SK-N-SH (cell line): Measurements from ENCODE around the gene SHISA8. TPM values are rescaled to one million over a fixed set of nuclear protein-coding genes. Genes with fewer than 3 reads are reported as not detected.

Experiments used
- CTCF ChIA-PET: fragments of 300-600, 350-600 bp; formaldehyde crosslinking; extraction: SDS; loops from one replicate; lab custom pipeline; 2021; lab: Yijun Ruan, JAX
- POLR2A ChIA-PET: fragments of 350-600 bp; sonication (Branson Sonifier 250); formaldehyde crosslinking; extraction: SDS; loops from one replicate; lab custom pipeline; 2020; ENCODE audit warnings: antibody characterized with exemption, inconsistent platforms; lab: Yijun Ruan, JAX
- DNase-seq: peaks from one replicate; pipeline ENCODE4 v3.0.0; 2012
- H2AFZ ChIP-seq: fragments of 200-600 bp; sonication (generic); 2 replicates; pipeline ENCODE4 v1.8.1; 2016; ENCODE audit warnings: antibody characterized with exemption, mild to moderate bottlenecking, low read depth
- H3F3A ChIP-seq: fragments of 200-600 bp; sonication (generic); replicated peaks from 2 replicates; pipeline ENCODE3; 2016; ENCODE audit warnings: antibody characterized with exemption, mild to moderate bottlenecking; ENCODE audit not compliant: insufficient read depth
- H3K27ac ChIP-seq, 2 experiments: fragments of 200-500 bp in 1 of 2; fragments of 200-600 bp in 1 of 2; sonication (Bioruptor generic) in 1 of 2; sonication (generic), shearing (Covaris generic) in 1 of 2; 2 replicates each; pipeline versions ENCODE4 v1.5.1 to v1.6.1; 2014 to 2016; ENCODE audit warnings: low read depth in 2 of 2, inconsistent platforms in 1 of 2, low read length in 1 of 2, mild to moderate bottlenecking in 1 of 2, mixed read lengths in 1 of 2
- H3K27me3 ChIP-seq: fragments of 200-600 bp; sonication (generic), shearing (Covaris generic); 2 replicates; pipeline ENCODE4 v1.6.1; 2016; ENCODE audit warnings: mixed run types; ENCODE audit not compliant: insufficient read depth
- H3K36me3 ChIP-seq, 2 experiments: fragments of 200-500 bp in 1 of 2; fragments of 200-600 bp in 1 of 2; sonication (Bioruptor generic) in 1 of 2; sonication (generic) in 1 of 2; replicated peaks in 1 of 2; 2 replicates each; pipeline versions ENCODE3 to v1.5.1; 2014 to 2016; ENCODE audit warnings: low read length in 1 of 2, mild to moderate bottlenecking in 1 of 2; ENCODE audit not compliant: insufficient read depth in 2 of 2, control insufficient read depth in 1 of 2
- H3K4me1 ChIP-seq, 2 experiments: fragments of 200-500 bp in 1 of 2; fragments of 200-600 bp in 1 of 2; sonication (Bioruptor generic) in 1 of 2; sonication (generic), shearing (Covaris generic) in 1 of 2; 2 replicates each; pipeline versions ENCODE4 v1.5.1 to v1.6.1; 2014 to 2016; ENCODE audit warnings: low read depth in 1 of 2, low read length in 1 of 2, mixed run types in 1 of 2; ENCODE audit not compliant: insufficient read depth in 2 of 2, control insufficient read depth in 1 of 2
- H3K4me2 ChIP-seq: fragments of 200-600 bp; sonication (generic), shearing (Covaris generic); 2 replicates; pipeline ENCODE4 v1.6.1; 2017; ENCODE audit warnings: mixed run types
- H3K4me3 ChIP-seq, 2 experiments: fragments of 200-500 bp in 1 of 2; fragments of 200-600 bp in 1 of 2; sonication (Bioruptor generic) in 1 of 2; sonication (generic), shearing (Covaris generic) in 1 of 2; 2 replicates each; pipeline versions ENCODE4 v1.5.1 to v1.8.1; 2014 to 2016; ENCODE audit warnings: low read depth in 2 of 2, inconsistent platforms in 1 of 2, low read length in 1 of 2, mild to moderate bottlenecking in 1 of 2, mixed read lengths in 1 of 2, moderate library complexity in 1 of 2
- H3K79me2 ChIP-seq: fragments of 200-600 bp; sonication (generic); 2 replicates; pipeline ENCODE4 v1.8.1; 2017; ENCODE audit warnings: mild to moderate bottlenecking; ENCODE audit not compliant: insufficient read depth
- H3K9ac ChIP-seq: fragments of 200-600 bp; sonication (generic); 2 replicates; pipeline ENCODE4 v1.6.1; 2017; ENCODE audit warnings: mixed run types
- H3K9me2 ChIP-seq: fragments of 200-600 bp; sonication (generic); 2 replicates; pipeline ENCODE4 v1.6.1; 2017; ENCODE audit warnings: mixed run types
- H3K9me3 ChIP-seq: fragments of 200-600 bp; sonication (generic); 2 replicates; pipeline ENCODE4 v1.6.1; 2017; ENCODE audit warnings: mixed run types, mild to moderate bottlenecking, moderate library complexity
- H4K20me1 ChIP-seq: fragments of 200-600 bp; sonication (generic); 2 replicates; pipeline ENCODE4 v1.6.1; 2017; ENCODE audit warnings: mild to moderate bottlenecking, mixed run types; ENCODE audit not compliant: insufficient read depth
- CTCF ChIP-seq: fragments of 200-600 bp; sonication (generic); IDR thresholded peaks from 2 replicates; pipeline ENCODE4 v1.6.1; 2017; ENCODE audit warnings: antibody characterized with exemption, mild to moderate bottlenecking, moderate library complexity
- ELF1 ChIP-seq: IDR thresholded peaks from 2 replicates; pipeline ENCODE4 v1.4.0; 2012
- EZH2phosphoT487 ChIP-seq: fragments of 200-600 bp; sonication (generic); IDR thresholded peaks from 2 replicates; pipeline ENCODE4 v1.6.1; 2017; ENCODE audit warnings: low read depth, mixed run types, mild to moderate bottlenecking, antibody characterized with exemption, moderate library complexity, borderline replicate concordance
- FOSL2 ChIP-seq: IDR thresholded peaks from 2 replicates; pipeline ENCODE4 v1.4.0; 2012; ENCODE audit warnings: low read depth, mild to moderate bottlenecking, moderate library complexity, borderline replicate concordance
- GABPA ChIP-seq: IDR thresholded peaks from 2 replicates; pipeline ENCODE4 v1.4.0; 2012; ENCODE audit warnings: low read depth, mild to moderate bottlenecking
- GATA2 ChIP-seq: sonication (generic); formaldehyde crosslinking; IDR thresholded peaks from 2 replicates; pipeline ENCODE4 v1.5.0; 2020; ENCODE audit warnings: mild to moderate bottlenecking, missing genetic modification reagents
- MXI1 ChIP-seq: IDR thresholded peaks from 2 replicates; pipeline ENCODE4 v1.6.1; 2012; ENCODE audit warnings: mild to moderate bottlenecking, low read depth, low read length, improper control_type of control experiment
- NFIC ChIP-seq: IDR thresholded peaks from 2 replicates; pipeline ENCODE4 v1.4.0; 2012; ENCODE audit warnings: borderline replicate concordance
- POLR2AphosphoS5 ChIP-seq: IDR thresholded peaks from 2 replicates; pipeline ENCODE4 v1.6.1; 2012; ENCODE audit warnings: low read depth, low read length
- RAD21 ChIP-seq: IDR thresholded peaks from 2 replicates; pipeline ENCODE4 v1.6.1; 2012; ENCODE audit warnings: mild to moderate bottlenecking, low read length
- RFX5 ChIP-seq: IDR thresholded peaks from 2 replicates; pipeline ENCODE4 v1.6.1; 2012; ENCODE audit warnings: mild to moderate bottlenecking, improper control_type of control experiment, low read length
- SMC3 ChIP-seq: IDR thresholded peaks from 2 replicates; pipeline ENCODE4 v1.6.1; 2012; ENCODE audit warnings: low read depth, low read length, improper control_type of control experiment
- TAF1 ChIP-seq: IDR thresholded peaks from 2 replicates; pipeline ENCODE4 v1.6.1; 2012; ENCODE audit warnings: low read depth, mild to moderate bottlenecking, low read length, moderate library complexity, borderline replicate concordance
- TEAD4 ChIP-seq: IDR thresholded peaks from 2 replicates; pipeline ENCODE4 v1.4.0; 2012; ENCODE audit warnings: mild to moderate bottlenecking, borderline replicate concordance; ENCODE audit not compliant: insufficient read depth
- YY1 ChIP-seq: IDR thresholded peaks from 2 replicates; pipeline ENCODE4 v1.4.0; 2012; ENCODE audit warnings: low read depth, mild to moderate bottlenecking
- ZBTB33 ChIP-seq: IDR thresholded peaks from 2 replicates; pipeline ENCODE4 v1.4.0; 2012; ENCODE audit warnings: low read depth, borderline replicate concordance
- WGBS: methylation state at CpG from one replicate; pipeline ENCODE4 v1.1.6; 2017; ENCODE audit warnings: low lambda C conversion rate; 5-methylcytosine and 5-hydroxymethylcytosine counted together
- polyA plus RNA-seq, 3 experiments: library from polyadenylated mRNA; depleted of rRNA; stranded (reverse); fragments of >200 nt; gene quantifications; 2 replicates each; pipeline ENCODE4 v1.2.3, GENCODE V29; 2012

SHISA8 gene
- polyA plus RNA-seq, 1 of the 3 experiments (the other 2 are of a cell fraction), result not detected

DNA sequence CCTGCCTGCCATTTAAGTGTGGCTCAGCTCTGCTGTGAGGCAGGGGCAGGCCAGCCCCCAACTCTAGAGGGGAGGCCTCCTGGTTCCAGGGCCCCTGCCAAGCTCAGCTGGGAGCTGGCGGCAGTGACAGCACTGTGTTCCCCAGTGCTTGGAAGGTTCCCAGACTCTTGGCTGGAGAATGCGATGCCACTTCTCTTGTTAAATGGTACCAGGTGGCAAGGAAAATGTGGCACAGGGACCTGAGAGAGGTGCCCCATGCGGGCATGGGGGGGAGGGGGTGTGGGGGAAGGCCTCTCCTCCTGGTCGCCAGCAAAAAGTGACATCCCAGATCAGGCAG, 20.1 kb upstream of the SHISA8 start:
- TF ChIP-seq GATA2 (CRISPR knock-in tag) (no peak), ZBTB33 (no peak), RFX5 (no peak), YY1 (no peak), TAF1 (no peak), FOSL2 (no peak), SMC3 (no peak), MXI1 (no peak), POLR2AphosphoS5 (no peak), EZH2phosphoT487 (no peak), TEAD4 (no peak), ELF1 (no peak), NFIC (no peak), CTCF (no peak), GABPA (no peak), RAD21 (no peak)
- no peak overlapping the region for H3K27ac ChIP-seq
- no peak overlapping the region for H2AFZ ChIP-seq
- POLR2A ChIA-PET, result no interaction called here
- H3K4me2 ChIP-seq, result no peak overlapping the region
- CTCF ChIA-PET, result interaction anchor here (0.7 kb wide), 1 partner anchor 9 kb away, joined by 3 read pairs; no protein-coding TSS in a partner anchor
- H3K4me1 ChIP-seq, result peaks cover 0 to 5% of the 10 kb centered on the region in 2 experiments; a peak in 1 of 4 replicates
- no peak overlapping the region for H3K9ac ChIP-seq
- no peak for DNase-seq
- no peaks in the 10 kb centered on the region for H3K9me3 ChIP-seq
- no CpG with 5 or more reads among the region's 4 CpGs for WGBS
- H4K20me1 ChIP-seq, result no peaks in the 10 kb centered on the region
- H3K79me2 ChIP-seq, result no peaks in the 10 kb centered on the region
- no peak overlapping the region for H3K4me3 ChIP-seq
- no peaks in the 10 kb centered on the region for H3K9me2 ChIP-seq
- H3K36me3 ChIP-seq, result no peaks in the 10 kb centered on the region
- H3F3A ChIP-seq, result no peaks in the 10 kb centered on the region
- H3K27me3 ChIP-seq, result no peaks in the 10 kb centered on the region
